Measurements from ENCODE around the gene SLTM.

Gene SLTM

GRCh38 chr15:58877999-58878825, 55.3 kb downstream of the SLTM start:
- TF ChIP-seq EZH2 (optimal IDR thresholded peaks at IDR 0.05; ENCODE audit: low read depth, low read length) (no peak), EZH2phosphoT487 (IDR thresholded peaks at IDR 0.05; ENCODE audit: low read length) (no peak), CTCF (IDR thresholded peaks at IDR 0.05; ENCODE audit: low read length) (no peak)
- 0 out of 2 replicates have a peak, but pooled peaks cover 2% of the 10 kb centered on the region for H3K79me2 ChIP-seq (ENCODE audit: low read length)
- peaks cover 10% of the 10 kb centered on the region for H3K36me3 ChIP-seq (replicated peaks; ENCODE audit: insufficient read depth, low read length)

GRCh38 chr15:58876306-58877106, 57.0 kb downstream of the SLTM start:
- TF ChIP-seq CTCF (IDR thresholded peaks at IDR 0.05; ENCODE audit: low read length): no peak
- TF ChIP-seq EZH2 (optimal IDR thresholded peaks at IDR 0.05; ENCODE audit: low read depth, low read length): no peak
- TF ChIP-seq EZH2phosphoT487 (IDR thresholded peaks at IDR 0.05; ENCODE audit: low read length): no peak
- H2AFZ ChIP-seq (ENCODE audit: low read length): no peak overlapping the region

More at GRCh38 chr15:58877999-58878825, 55.3 kb downstream of the SLTM start:
- no peak overlapping the region for H2AFZ ChIP-seq (ENCODE audit: low read length)
- no peaks in the 10 kb centered on the region for H3K27me3 ChIP-seq (replicated peaks; ENCODE audit: insufficient read depth, low read length)
- no peaks in the 10 kb centered on the region for H4K20me1 ChIP-seq (ENCODE audit: insufficient read depth, low read length)
- no peaks in the 10 kb centered on the region for H3F3A ChIP-seq (ENCODE audit: insufficient read depth, low read length)
- DNase-seq: no peak
- no peak overlapping the region for H3K27ac ChIP-seq (ENCODE audit: low read length)
- no peaks in the 10 kb centered on the region for H3K9me2 ChIP-seq (replicated peaks; ENCODE audit: insufficient read depth, low read length)
- no peak overlapping the region for H3K4me2 ChIP-seq (ENCODE audit: low read depth, low read length)
- H3K9me3 ChIP-seq (replicated peaks; ENCODE audit: insufficient read depth, low read length): no peaks in the 10 kb centered on the region
- no peak overlapping the region for H3K4me3 ChIP-seq (ENCODE audit: low read length)
- no peak overlapping the region for H3K9ac ChIP-seq (ENCODE audit: low read length)
- no peaks in the 10 kb centered on the region for H3K4me1 ChIP-seq (ENCODE audit: low read length)

DNA sequence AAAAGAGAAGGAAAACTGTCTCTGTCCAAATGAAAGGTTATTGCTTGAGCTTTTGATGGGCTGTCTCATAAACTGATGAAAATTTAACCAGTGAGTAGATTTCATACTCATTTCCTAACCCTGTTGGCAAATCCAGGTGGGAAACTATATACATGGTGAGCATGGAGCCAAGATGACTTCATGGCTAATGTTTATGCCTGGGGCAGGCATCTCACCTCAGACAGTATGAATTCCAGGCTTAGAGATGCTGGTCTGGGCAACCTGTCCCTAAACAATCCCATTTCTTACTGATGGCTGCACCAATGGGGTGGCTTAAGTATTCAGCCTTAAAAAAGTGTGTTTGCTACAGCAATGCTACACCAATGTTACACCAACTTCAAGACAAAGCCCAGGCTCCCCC, 58.1 kb downstream of the SLTM start:
- Histone ChIP-seq H3K4me2 (ENCODE audit: low read depth, low read length) (no peak overlapping the region), H3K36me3 (replicated peaks; ENCODE audit: insufficient read depth, low read length) (peaks cover 4% of the 10 kb centered on the region), H3K79me2 (ENCODE audit: low read length) (no peaks in the 10 kb centered on the region), H3F3A (ENCODE audit: insufficient read depth, low read length) (no peaks in the 10 kb centered on the region), H3K9me3 (replicated peaks; ENCODE audit: insufficient read depth, low read length) (no peaks in the 10 kb centered on the region), H3K27ac (ENCODE audit: low read length) (no peak overlapping the region), H3K4me1 (ENCODE audit: low read length) (no peaks in the 10 kb centered on the region), H4K20me1 (ENCODE audit: insufficient read depth, low read length) (no peaks in the 10 kb centered on the region), H2AFZ (ENCODE audit: low read length) (no peak overlapping the region), H3K9ac (ENCODE audit: low read length) (no peak overlapping the region), H3K27me3 (replicated peaks; ENCODE audit: insufficient read depth, low read length) (no peaks in the 10 kb centered on the region), H3K4me3 (ENCODE audit: low read length) (no peak overlapping the region), H3K9me2 (replicated peaks; ENCODE audit: insufficient read depth, low read length) (no peaks in the 10 kb centered on the region)
- DNase-seq: no peak
- TF ChIP-seq EZH2 (optimal IDR thresholded peaks at IDR 0.05; ENCODE audit: low read depth, low read length) (no peak), EZH2phosphoT487 (IDR thresholded peaks at IDR 0.05; ENCODE audit: low read length) (no peak)

More at GRCh38 chr15:58876306-58877106, 57.0 kb downstream of the SLTM start:
- no peaks in the 10 kb centered on the region for H3K79me2 ChIP-seq (ENCODE audit: low read length)
- no peak overlapping the region for H3K4me2 ChIP-seq (ENCODE audit: low read depth, low read length)
- H3K9ac ChIP-seq (ENCODE audit: low read length): no peak overlapping the region
- no peaks in the 10 kb centered on the region for H3K27me3 ChIP-seq (replicated peaks; ENCODE audit: insufficient read depth, low read length)
- no peaks in the 10 kb centered on the region for H3K9me2 ChIP-seq (replicated peaks; ENCODE audit: insufficient read depth, low read length)
- H3K36me3 ChIP-seq (replicated peaks; ENCODE audit: insufficient read depth, low read length): peaks cover 4% of the 10 kb centered on the region
- no peaks in the 10 kb centered on the region for H4K20me1 ChIP-seq (ENCODE audit: insufficient read depth, low read length)
- DNase-seq: no peak
- no peaks in the 10 kb centered on the region for H3F3A ChIP-seq (ENCODE audit: insufficient read depth, low read length)
- H3K4me1 ChIP-seq (ENCODE audit: low read length): no peaks in the 10 kb centered on the region
- no peak overlapping the region for H3K27ac ChIP-seq (ENCODE audit: low read length)
- H3K9me3 ChIP-seq (replicated peaks; ENCODE audit: insufficient read depth, low read length): no peaks in the 10 kb centered on the region
- no peak overlapping the region for H3K4me3 ChIP-seq (ENCODE audit: low read length)

Data from MM.1S (cell line).